ENCODE data around the gene LRMDA.
"Not testable (repeated sequence)": the region's sequence is repeated elsewhere in the genome, so short reads cannot be mapped to it uniquely, and the experiment has no call there.

Gene LRMDA

GRCh38 chr10:75723319-75723980 is 292.0 kb downstream of the LRMDA start:
- DNase-seq, result no peak

- no peak for DNase-seq
Measured at GRCh38 chr10:75724047-75724446, 292.6 kb downstream of the LRMDA start.

- no peak for DNase-seq
Measured at GRCh38 chr10:75726522-75727483, 295.4 kb downstream of the LRMDA start.

GRCh38 chr10:75730847-75731246 is 299.4 kb downstream of the LRMDA start:
- no peak for DNase-seq

- no peak for DNase-seq
Measured at GRCh38 chr10:75733135-75733890, 301.9 kb downstream of the LRMDA start.

GRCh38 chr10:75736151-75736640 is 304.8 kb downstream of the LRMDA start:
- no peak for DNase-seq

- DNase-seq, result no peak
Measured at GRCh38 chr10:75736889-75737579, 305.6 kb downstream of the LRMDA start.

GRCh38 chr10:75737580-75737949 is 306.1 kb downstream of the LRMDA start:
- no peak for DNase-seq

- DNase-seq, result peak in 1 of 2 experiments; percentile 30
Measured at GRCh38 chr10:75738924-75739323, 307.5 kb downstream of the LRMDA start.

GRCh38 chr10:75739414-75740143 is 308.2 kb downstream of the LRMDA start:
- peak; percentile 59 to 70 for DNase-seq

GRCh38 chr10:75740541-75740940 is 309.1 kb downstream of the LRMDA start:
- DNase-seq, result no peak

- DNase-seq, result no peak
Measured at GRCh38 chr10:75742355-75742754, 310.9 kb downstream of the LRMDA start.

GRCh38 chr10:75743291-75743778 is 311.9 kb downstream of the LRMDA start:
- peak in 1 of 2 experiments; percentile 34 for DNase-seq

- DNase-seq, result no peak
Measured at GRCh38 chr10:75744261-75744660, 312.8 kb downstream of the LRMDA start.

GRCh38 chr10:75746356-75746755 is 314.9 kb downstream of the LRMDA start:
- DNase-seq, result no peak

- not testable (repeated sequence) for DNase-seq
Measured at GRCh38 chr10:75750093-75750875, 318.9 kb downstream of the LRMDA start.

- no peak for DNase-seq
Measured at GRCh38 chr10:75751232-75751631, 319.8 kb downstream of the LRMDA start.

GRCh38 chr10:75753621-75754020 is 322.2 kb downstream of the LRMDA start:
- DNase-seq, result no peak

- DNase-seq, result no peak
Measured at GRCh38 chr10:75754096-75754831, 322.8 kb downstream of the LRMDA start.

- DNase-seq, result no peak
Measured at GRCh38 chr10:75755528-75755927, 324.1 kb downstream of the LRMDA start.

All from NCI-H526 (cell line).